Measurements from ENCODE around the gene ARID2. TPM values are rescaled to one million over a fixed set of nuclear protein-coding genes. Genes with fewer than 3 reads are reported as not detected.

The ARID2 gene
- total RNA-seq, 3 donors from 2014 or later = 28.9 to 46.4 (median 43.3) TPM

DNA sequence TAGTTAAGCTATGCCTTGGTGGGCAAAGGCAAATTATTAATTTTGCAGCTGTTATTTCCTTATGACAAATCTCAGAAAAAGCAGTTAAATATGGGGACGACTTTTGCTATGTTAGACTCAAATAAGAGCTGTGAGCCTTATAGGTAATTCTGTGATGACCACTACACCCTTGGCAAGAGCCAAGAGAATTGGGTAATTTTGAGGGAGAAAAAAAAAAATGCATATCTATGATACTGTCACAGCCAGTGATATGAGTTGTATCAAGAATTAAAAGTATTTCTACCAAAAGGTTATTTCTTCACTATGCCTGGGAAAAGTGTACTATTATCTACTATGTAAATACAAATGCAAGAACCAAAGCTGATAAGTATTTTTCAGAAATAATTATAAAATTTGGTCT lies 216.9 kb downstream of the ARID2 start:
- Histone ChIP-seq H3K9me3 (no peaks in the 10 kb centered on the region), H3K36me3 (ENCODE audit: low read depth) (no peaks in the 10 kb centered on the region), H3K4me1 (ENCODE audit: low read depth) (no peaks in the 10 kb centered on the region), H3K4me3 (no peak overlapping the region)
- TF ChIP-seq, protein P1, sequence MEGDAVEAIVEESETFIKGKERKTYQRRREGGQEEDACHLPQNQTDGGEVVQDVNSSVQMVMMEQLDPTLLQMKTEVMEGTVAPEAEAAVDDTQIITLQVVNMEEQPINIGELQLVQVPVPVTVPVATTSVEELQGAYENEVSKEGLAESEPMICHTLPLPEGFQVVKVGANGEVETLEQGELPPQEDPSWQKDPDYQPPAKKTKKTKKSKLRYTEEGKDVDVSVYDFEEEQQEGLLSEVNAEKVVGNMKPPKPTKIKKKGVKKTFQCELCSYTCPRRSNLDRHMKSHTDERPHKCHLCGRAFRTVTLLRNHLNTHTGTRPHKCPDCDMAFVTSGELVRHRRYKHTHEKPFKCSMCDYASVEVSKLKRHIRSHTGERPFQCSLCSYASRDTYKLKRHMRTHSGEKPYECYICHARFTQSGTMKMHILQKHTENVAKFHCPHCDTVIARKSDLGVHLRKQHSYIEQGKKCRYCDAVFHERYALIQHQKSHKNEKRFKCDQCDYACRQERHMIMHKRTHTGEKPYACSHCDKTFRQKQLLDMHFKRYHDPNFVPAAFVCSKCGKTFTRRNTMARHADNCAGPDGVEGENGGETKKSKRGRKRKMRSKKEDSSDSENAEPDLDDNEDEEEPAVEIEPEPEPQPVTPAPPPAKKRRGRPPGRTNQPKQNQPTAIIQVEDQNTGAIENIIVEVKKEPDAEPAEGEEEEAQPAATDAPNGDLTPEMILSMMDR (IDR thresholded peaks at IDR 0.05) = no peak
- no peak for DNase-seq
- intact Hi-C loops (cut with DNase I, micrococcal nuclease) = no loop called here
- ATAC-seq = no peak

DNA sequence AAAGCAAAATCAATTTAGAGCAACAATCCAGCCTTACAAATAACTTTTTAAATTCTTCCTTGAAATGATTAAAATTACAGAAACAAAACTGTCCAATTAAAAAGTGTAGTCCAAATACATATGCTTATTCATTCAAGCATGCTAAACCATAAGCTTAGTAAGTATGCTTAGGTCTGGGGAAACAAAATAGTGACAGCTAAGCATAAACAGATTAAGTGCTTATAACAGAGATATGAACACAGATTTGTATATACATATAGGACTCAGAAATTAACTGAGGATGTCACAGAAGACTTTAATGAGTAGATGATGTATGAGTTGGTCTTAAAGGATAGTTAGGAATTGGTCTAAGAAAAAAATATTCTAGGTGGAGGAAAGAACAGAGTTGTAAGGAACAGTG lies 219.0 kb downstream of the ARID2 start:
- H3K9me3 ChIP-seq = no peaks in the 10 kb centered on the region
- intact Hi-C loops (cut with DNase I, micrococcal nuclease) = no loop called here
- DNase-seq = no peak
- no peaks in the 10 kb centered on the region for H3K4me1 ChIP-seq (ENCODE audit: low read depth)
- ATAC-seq = no peak
- H3K4me3 ChIP-seq = no peak overlapping the region
- TF ChIP-seq, protein P1 (IDR thresholded peaks at IDR 0.05) = no peak
- no peaks in the 10 kb centered on the region for H3K36me3 ChIP-seq (ENCODE audit: low read depth)
